HTERT RPE-1 (cell line): Measurements from ENCODE around the gene PLSCR4.

Source experiments
- in situ Hi-C: fragments of 300-500 bp; cut with MboI; formaldehyde crosslinking; loops from 4 replicates; pipeline ENCODE4 v1.14.3; 2020; ENCODE audit warnings: low sequenced_read_pairs

Gene PLSCR4

GRCh38 chr3:146195605-146196004 is 55.3 kb downstream of the PLSCR4 start:
- in situ Hi-C loops, result no loop called here

- in situ Hi-C loops, result no loop called here
These were observed 55.9 kb downstream of the PLSCR4 start for GRCh38 chr3:146195030-146195429.

GRCh38 chr3:146191051-146191450 is 59.9 kb downstream of the PLSCR4 start:
- in situ Hi-C loops, result no loop called here

GRCh38 chr3:146189519-146190173 is 61.3 kb downstream of the PLSCR4 start:
- in situ Hi-C loops, result no loop called here

- in situ Hi-C loops, result no loop called here
These were observed 63.5 kb downstream of the PLSCR4 start for GRCh38 chr3:146187334-146187950.

- in situ Hi-C loops, result no loop called here
These were observed 66.5 kb downstream of the PLSCR4 start for GRCh38 chr3:146184241-146185015.

GRCh38 chr3:146181216-146181615 is 69.7 kb downstream of the PLSCR4 start:
- in situ Hi-C loops, result no loop called here

GRCh38 chr3:146180376-146180775 is 70.5 kb downstream of the PLSCR4 start:
- in situ Hi-C loops, result no loop called here

GRCh38 chr3:146178006-146178689 is 72.8 kb downstream of the PLSCR4 start:
- in situ Hi-C loops, result no loop called here

GRCh38 chr3:146177519-146177918 is 73.4 kb downstream of the PLSCR4 start:
- in situ Hi-C loops, result no loop called here

GRCh38 chr3:146177072-146177471 is 73.8 kb downstream of the PLSCR4 start:
- in situ Hi-C loops, result no loop called here

GRCh38 chr3:146172586-146172985 is 78.3 kb downstream of the PLSCR4 start:
- in situ Hi-C loops, result no loop called here

- in situ Hi-C loops, result no loop called here
These were observed 80.3 kb downstream of the PLSCR4 start for GRCh38 chr3:146170591-146170990.

GRCh38 chr3:146169891-146170290 is 81.0 kb downstream of the PLSCR4 start:
- in situ Hi-C loops, result no loop called here

- in situ Hi-C loops, result no loop called here
These were observed 84.1 kb downstream of the PLSCR4 start for GRCh38 chr3:146166826-146167225.

- in situ Hi-C loops, result no loop called here
These were observed 84.5 kb downstream of the PLSCR4 start for GRCh38 chr3:146166415-146166821.

- in situ Hi-C loops, result no loop called here
These were observed 85.0 kb downstream of the PLSCR4 start for GRCh38 chr3:146165877-146166276.

GRCh38 chr3:146164971-146165769 is 85.7 kb downstream of the PLSCR4 start:
- in situ Hi-C loops, result no loop called here

- in situ Hi-C loops, result no loop called here
These were observed 86.4 kb downstream of the PLSCR4 start for GRCh38 chr3:146164506-146164905.

GRCh38 chr3:146164071-146164470 is 86.8 kb downstream of the PLSCR4 start:
- in situ Hi-C loops, result no loop called here

GRCh38 chr3:146163584-146163983 is 87.3 kb downstream of the PLSCR4 start:
- in situ Hi-C loops, result no loop called here
